OCI-LY7 (cell line): ENCODE data around the gene TNFRSF8. TPM values are rescaled to one million over a fixed set of nuclear protein-coding genes. Genes with fewer than 3 reads are reported as not detected.

Experiments used
- BruUV-seq: library from RNA; stranded (reverse); fragments of 400-500 nt; replicated peaks from 2 replicates; lab custom pipeline; 2021; lab: Mats Ljungman, UMichigan
- CTCF ChIA-PET: fragments of 300-600 bp; sonication (Branson Sonifier 250); formaldehyde crosslinking; loops from one replicate; lab custom pipeline; 2022; ENCODE audit warnings: antibody characterized with exemption; ENCODE audit not compliant: unreplicated experiment; lab: Charles Lee
- POLR2A ChIA-PET: fragments of 300-600 bp; sonication (Branson Sonifier 250); formaldehyde crosslinking; loops from one replicate; lab custom pipeline; 2022; ENCODE audit warnings: antibody characterized with exemption; lab: Charles Lee
- DNase-seq: peaks from one replicate; pipeline ENCODE4 v3.0.0-alpha.2; 2015; ENCODE audit warnings: low spot score
- H2AFZ ChIP-seq: fragments of 200-600 bp; sonication (generic), shearing (Covaris generic); 2 replicates; pipeline ENCODE4 v1.6.1; 2014; ENCODE audit warnings: mild to moderate bottlenecking, antibody characterized with exemption, low read length, moderate library complexity
- H3K27ac ChIP-seq: fragments of 200-600 bp; sonication (generic); 2 replicates; pipeline ENCODE4 v1.5.1; 2014; ENCODE audit warnings: mixed run types, low read depth, mild to moderate bottlenecking, moderate library complexity, low read length, inconsistent platforms; ENCODE audit not compliant: poor library complexity, severe bottlenecking
- H3K36me3 ChIP-seq: fragments of 200-600 bp; sonication (generic); 2 replicates; pipeline ENCODE4 v1.6.1; 2014; ENCODE audit warnings: mild to moderate bottlenecking, antibody characterized with exemption, low read length, moderate library complexity, mixed read lengths; ENCODE audit not compliant: insufficient read depth
- H3K4me1 ChIP-seq: fragments of 200-600 bp; sonication (generic); 2 replicates; pipeline ENCODE4 v1.5.1; 2014; ENCODE audit warnings: mild to moderate bottlenecking, low read length; ENCODE audit not compliant: insufficient read depth, poor library complexity, severe bottlenecking
- H3K4me2 ChIP-seq: fragments of 200-600 bp; sonication (generic); 2 replicates; pipeline ENCODE4 v1.6.1; 2014; ENCODE audit warnings: mild to moderate bottlenecking, low read length
- H3K4me3 ChIP-seq: fragments of 200-600 bp; sonication (generic); 2 replicates; pipeline ENCODE4 v1.5.1; 2014; ENCODE audit warnings: mild to moderate bottlenecking, low read depth, low read length; ENCODE audit not compliant: poor library complexity, severe bottlenecking
- H3K79me2 ChIP-seq: fragments of 200-600 bp; sonication (generic); 2 replicates; pipeline ENCODE4 v1.6.1; 2016; ENCODE audit warnings: low read depth, mild to moderate bottlenecking, low read length, moderate library complexity, mixed read lengths; ENCODE audit not compliant: insufficient read depth
- H3K9me2 ChIP-seq: fragments of 200-600 bp; sonication (generic); 2 replicates; pipeline ENCODE4 v1.6.1; 2016; ENCODE audit warnings: mild to moderate bottlenecking, low read length, mixed read lengths; ENCODE audit not compliant: insufficient read depth
- H3K9me3 ChIP-seq: fragments of 200-600 bp; sonication (generic); 2 replicates; pipeline ENCODE4 v1.6.1; 2014; ENCODE audit warnings: mild to moderate bottlenecking, mixed run types, low read length, mixed read lengths
- H4K20me1 ChIP-seq: fragments of 200-600 bp; sonication (generic); 2 replicates; pipeline ENCODE4 v1.6.1; 2014; ENCODE audit warnings: mild to moderate bottlenecking, antibody characterized with exemption, low read length, moderate library complexity, mixed read lengths; ENCODE audit not compliant: insufficient read depth
- CTCF ChIP-seq: fragments of 200-600 bp; sonication (generic); conservative IDR thresholded peaks from 2 replicates; pipeline ENCODE4 v1.5.1; 2014; ENCODE audit warnings: mild to moderate bottlenecking, antibody characterized with exemption, low read length, moderate library complexity, mixed read lengths
- EZH2phosphoT487 ChIP-seq: fragments of 200-600 bp; sonication (generic); IDR thresholded peaks from 2 replicates; pipeline ENCODE4 v1.6.1; 2018; ENCODE audit warnings: low read depth, borderline replicate concordance, mild to moderate bottlenecking, mixed run types, antibody characterized with exemption, low read length, moderate library complexity, mixed read lengths
- intact Hi-C: fragments of 100-400 bp; cut with micrococcal nuclease; formaldehyde crosslinking; loops from one replicate; pipeline ENCODE4 v1.10.0; 2022; ENCODE audit not compliant: unreplicated experiment
- total RNA-seq, 2 experiments: library from RNA; depleted of rRNA in 1 of 2; stranded (reverse); fragments of >200 nt in 1 of 2; shearing (Covaris generic) in 1 of 2; gene quantifications; 2 replicates each; pipeline ENCODE4 v1.2.3, GENCODE V29; 2014 to 2022

The TNFRSF8 gene
- total RNA-seq, 2 experiments from 2014 or later: 0.29 TPM; not detected in 1

GRCh38 chr1:12123172-12123571, 60.1 kb downstream of the TNFRSF8 start:
- no peaks in the 10 kb centered on the region for H3K9me2 ChIP-seq
- H3K36me3 ChIP-seq: no peaks in the 10 kb centered on the region
- CTCF ChIA-PET: interaction anchor here (1.6 kb wide), 1 partner anchor 85 kb away, joined by 3 read pairs; no protein-coding TSS in a partner anchor
- no peak overlapping the region for H3K4me2 ChIP-seq
- H3K4me3 ChIP-seq: no peak overlapping the region
- no peaks in the 10 kb centered on the region for H3K79me2 ChIP-seq
- H4K20me1 ChIP-seq: no peaks in the 10 kb centered on the region
- H3K27ac ChIP-seq: no peak overlapping the region
- H3K9me3 ChIP-seq: no peaks in the 10 kb centered on the region
- H3K4me1 ChIP-seq: no peaks in the 10 kb centered on the region
- DNase-seq: no peak
- POLR2A ChIA-PET: no interaction called here
- H2AFZ ChIP-seq: no peak overlapping the region
- no TSS peak for BruUV-seq
- no peak for TF ChIP-seq CTCF
- no peak for TF ChIP-seq EZH2phosphoT487
- intact Hi-C loops: loop anchor here (10.0 kb wide), 1 partner anchor 502 kb away; no protein-coding TSS in a partner anchor

GRCh38 chr1:12124693-12125421, 61.8 kb downstream of the TNFRSF8 start:
- peak; percentile 70 for DNase-seq
- POLR2A ChIA-PET: interaction anchor here (0.6 to 2.0 kb wide), 5 partner anchors 11 to 628 kb away, joined by 4 to 7 read pairs (median 4); no protein-coding TSS in a partner anchor
- no peak overlapping the region for H2AFZ ChIP-seq

More at GRCh38 chr1:12124693-12125421, 61.8 kb downstream of the TNFRSF8 start:
- Histone ChIP-seq H3K4me2 (no peak overlapping the region), H3K79me2 (no peaks in the 10 kb centered on the region), H3K36me3 (no peaks in the 10 kb centered on the region), H3K27ac (no peak overlapping the region), H3K4me3 (no peak overlapping the region), H3K9me3 (no peaks in the 10 kb centered on the region), H3K9me2 (no peaks in the 10 kb centered on the region), H4K20me1 (no peaks in the 10 kb centered on the region), H3K4me1 (no peaks in the 10 kb centered on the region)
- BruUV-seq: no TSS peak
- TF ChIP-seq CTCF (peak; percentile 92), EZH2phosphoT487 (no peak)
- CTCF ChIA-PET: interaction anchor here (0.7 to 2.4 kb wide), 7 partner anchors 24 to 104 kb away, joined by 3 to 9 read pairs (median 3); no protein-coding TSS in a partner anchor
- intact Hi-C loops: loop anchor here (1.0 to 10.0 kb wide), 2 partner anchors 84 to 500 kb away; no protein-coding TSS in a partner anchor
